Stimulated activated CD8-positive, alpha-beta memory T cell treated with anti-CD3 and anti-CD28 coated beads, Interleukin-15, amount 100 ng/mL, for 1 hour (primary cell): ENCODE data around the gene CHST15.
"Not testable (repeated sequence)": the region's sequence is repeated elsewhere in the genome, so short reads cannot be mapped to it uniquely, and the experiment has no call there.

Experiments
- DNase-seq: peaks from one replicate; pipeline ENCODE4 v3.0.0-alpha.2; 2020; ENCODE audit warnings: low read depth

CHST15 gene

DNA sequence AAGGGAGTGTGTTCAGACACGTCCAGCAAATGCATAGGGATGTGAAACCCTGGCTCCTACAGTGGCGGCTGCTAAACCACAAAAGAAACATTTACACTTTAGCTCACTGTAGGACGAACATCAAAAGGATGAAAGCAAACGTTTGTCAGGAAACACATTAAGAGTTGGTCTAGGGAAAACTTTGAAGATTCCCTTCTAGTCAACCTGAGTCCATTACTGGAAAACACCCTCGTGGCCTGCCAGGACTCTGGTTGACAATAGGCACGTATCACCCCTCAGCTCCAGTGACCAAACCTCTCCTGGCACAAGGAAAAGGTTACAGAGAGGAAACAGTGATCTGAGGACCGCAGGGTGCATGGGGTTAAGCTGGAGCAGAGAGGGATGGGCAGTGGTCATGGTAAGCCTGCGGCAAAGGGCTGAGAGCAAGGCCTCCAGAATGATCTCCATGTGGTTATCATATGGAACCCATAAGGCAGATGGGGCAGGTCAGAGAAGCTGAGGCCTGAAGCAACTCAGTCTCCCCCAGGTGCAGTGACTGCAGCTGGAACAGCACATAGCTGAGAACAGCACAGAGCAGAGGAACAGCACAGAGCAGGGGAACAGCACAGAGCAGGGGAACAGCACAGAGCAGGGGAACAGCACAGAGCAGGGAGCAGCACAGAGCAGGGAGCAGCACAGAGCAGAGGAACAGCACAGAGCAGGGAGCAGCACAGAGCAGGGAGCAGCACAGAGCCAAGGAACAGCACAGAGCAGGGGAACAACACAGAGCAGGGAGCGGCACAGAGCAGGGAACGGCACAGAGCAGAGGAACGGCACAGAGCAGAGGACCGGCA lies 49.9 kb downstream of the CHST15 start:
- DNase-seq: no peak

DNA sequence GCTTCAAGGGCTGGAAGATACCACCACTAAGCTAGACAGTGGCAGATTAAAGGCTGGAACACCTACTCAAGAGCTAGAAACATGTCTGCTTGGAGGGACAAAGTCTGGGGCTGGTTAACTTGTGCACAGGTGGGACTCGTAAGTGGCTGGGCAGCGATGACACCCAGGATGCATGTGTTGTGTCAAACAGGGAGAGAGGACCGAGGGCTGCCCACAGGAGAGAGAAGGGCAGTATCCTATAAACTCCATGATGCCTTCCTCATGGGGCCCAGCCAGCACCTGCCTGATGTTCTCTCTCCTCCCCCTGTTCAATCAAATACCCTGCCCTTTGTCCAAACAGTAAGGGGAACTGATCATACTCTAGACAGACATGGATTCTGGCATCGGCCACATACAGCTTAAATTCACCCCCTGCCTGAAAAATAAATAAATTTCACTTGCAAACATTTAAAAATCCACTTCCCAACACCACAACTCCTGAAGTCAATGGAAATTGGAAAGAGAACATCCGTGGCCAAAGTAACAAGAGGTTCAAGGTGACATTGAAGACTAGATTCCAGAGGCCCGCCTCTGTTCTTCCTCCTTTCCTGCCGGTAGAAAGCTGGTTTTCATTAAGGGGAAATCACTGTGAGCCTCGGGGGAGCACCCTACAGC lies 50.6 kb downstream of the CHST15 start:
- DNase-seq: no peak

DNA sequence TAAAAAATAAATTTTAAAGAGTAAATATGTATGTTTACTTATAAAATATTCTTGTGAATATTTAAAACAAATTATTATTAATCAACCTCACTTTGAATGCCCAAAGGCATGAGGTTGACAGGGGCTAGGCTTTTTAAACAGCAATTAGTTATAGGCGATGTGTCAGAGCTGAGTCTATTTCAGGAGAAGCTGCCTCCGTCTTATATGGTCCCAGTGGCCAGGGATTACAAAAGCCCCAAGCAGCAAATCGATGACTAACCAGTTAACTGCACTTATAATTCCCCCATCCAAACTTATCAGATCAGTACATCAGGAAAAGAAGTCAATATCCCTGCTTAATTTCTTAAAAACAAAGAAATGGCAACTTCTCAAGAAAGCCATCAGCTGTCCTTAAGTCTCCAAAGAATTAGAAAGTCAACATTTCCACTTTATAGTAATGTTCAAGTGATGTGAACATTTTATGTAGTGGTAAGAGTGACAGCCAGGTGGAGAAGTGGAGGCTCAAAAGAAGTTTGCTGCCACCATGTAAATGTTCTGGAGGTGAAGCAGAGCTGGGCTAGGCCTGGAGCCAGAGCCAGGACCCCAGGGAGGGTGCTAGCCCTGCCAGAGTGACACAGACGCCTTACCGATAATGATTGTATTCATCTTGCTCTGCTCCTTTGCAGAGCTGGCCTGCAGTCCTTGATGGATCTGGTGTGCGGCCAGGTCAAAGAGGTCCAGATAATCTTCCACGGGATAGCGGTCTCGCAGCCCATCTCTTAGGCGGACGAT lies 51.5 kb downstream of the CHST15 start:
- DNase-seq: no peak

DNA sequence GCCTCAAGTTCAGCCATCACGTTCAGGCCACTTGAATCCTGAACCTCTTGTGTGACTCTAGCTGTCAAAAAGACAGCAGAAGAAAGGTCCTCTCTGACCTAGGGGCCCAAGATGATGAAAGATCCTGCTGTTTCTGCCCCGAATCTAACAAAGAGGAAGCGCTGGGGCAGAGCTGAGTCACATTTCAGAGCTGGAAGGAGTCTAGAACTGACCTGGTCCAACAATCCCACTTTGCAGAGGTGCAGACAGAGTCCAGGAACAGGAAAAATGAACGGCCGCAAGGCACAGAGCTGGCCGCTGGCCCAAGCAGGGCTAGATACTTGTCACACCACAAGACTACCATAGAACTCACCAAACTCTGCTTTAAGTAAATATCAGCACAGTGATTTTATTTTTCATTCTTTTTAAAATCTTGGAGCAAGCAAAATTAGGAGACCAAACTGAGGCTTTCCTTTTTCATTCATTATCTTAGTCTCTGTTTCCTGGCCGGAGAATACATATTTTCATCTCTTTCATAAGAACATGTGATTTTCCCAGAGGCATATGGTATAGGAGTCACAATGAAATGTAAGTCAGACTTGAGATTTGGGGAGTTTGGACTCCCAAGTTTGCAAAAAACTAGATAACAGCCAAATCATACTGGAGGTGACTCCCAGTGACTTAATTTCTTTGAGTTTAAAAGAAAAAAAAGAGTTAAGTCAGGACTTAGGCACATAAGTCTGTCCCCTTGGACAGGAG lies 52.8 kb downstream of the CHST15 start:
- DNase-seq: no peak

DNA sequence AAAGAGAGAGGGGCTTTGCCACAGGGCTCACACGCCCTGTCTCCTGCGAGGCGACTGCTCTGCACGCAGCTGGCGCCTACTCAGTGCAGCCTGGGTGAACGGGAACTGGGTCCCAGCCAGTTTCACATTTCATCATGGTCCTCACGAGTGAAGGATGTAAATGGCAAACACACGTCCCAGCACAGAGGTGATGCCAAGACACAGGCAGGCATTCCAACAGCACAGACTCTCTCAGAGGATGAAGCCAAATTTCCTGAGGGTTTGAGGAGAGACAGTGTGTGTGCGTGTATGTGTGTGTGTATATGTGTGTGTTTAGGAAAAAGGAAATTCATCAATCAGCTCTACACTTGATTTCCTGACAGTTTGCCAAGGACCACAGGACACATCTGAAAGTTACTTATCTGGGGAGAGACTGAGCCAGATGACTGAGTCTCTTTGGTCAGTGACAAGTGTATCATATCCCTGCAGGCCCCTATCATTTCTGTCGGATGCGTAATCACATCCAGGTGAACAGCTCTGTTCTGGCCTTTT lies 53.9 kb downstream of the CHST15 start:
- no peak for DNase-seq

DNA sequence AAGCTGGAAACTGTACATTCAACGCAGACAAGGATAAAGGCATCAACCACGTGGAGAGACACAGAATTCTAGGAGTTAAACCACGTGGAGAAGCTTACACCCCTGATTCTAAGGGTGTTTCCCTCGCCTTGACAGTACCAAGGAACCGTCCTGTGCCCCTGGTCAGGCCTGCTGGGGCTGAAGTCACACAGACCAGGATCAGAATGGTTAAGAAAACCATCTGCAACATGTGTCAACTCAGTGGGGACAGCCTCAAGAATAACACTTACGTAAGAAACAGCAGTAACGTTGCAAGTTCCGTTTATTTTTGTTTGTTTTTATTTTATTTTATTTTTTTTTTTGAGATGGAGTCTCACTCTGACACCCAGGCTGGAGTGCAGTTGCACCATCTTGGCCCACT lies 55.6 kb downstream of the CHST15 start:
- no peak for DNase-seq

DNA sequence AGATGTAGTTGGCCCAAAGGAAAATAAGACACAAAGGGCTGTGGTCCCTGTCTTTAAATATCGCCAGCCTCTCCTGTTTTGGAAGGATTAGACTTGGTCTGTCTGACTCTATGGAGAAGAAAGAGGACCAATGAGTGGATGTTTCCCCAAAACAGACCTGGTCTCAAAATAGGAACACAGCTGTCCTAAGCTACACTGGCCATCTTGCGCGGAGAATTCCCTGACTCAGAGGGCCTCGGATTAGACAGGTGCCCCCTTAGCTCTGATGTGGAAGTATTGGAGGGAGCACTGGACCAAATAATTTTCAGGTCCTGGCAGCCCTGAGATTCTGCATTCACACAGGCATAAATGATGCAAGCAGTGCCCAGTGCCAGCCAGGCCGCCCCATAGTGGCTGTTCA lies 56.1 kb downstream of the CHST15 start:
- no peak for DNase-seq

DNA sequence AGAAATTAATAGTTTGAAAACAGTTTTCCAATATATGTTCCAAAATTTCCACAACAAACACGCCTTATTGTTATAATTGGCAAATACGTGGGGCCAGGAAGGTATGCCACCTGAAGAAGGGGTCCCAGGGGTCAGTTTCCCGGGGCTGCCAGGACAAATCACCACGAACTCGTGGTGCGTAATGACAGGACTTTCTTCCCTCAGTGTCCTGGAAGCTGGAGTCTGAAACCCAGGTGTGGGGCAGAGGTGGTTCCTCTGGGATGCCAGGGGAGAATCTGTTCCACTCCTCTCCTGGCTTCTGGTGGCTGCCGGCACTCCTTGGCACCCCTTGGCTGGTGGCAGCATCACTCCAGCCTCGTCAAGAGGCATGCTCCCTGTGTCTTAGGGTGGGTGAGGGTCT lies 56.7 kb downstream of the CHST15 start:
- no peak for DNase-seq

DNA sequence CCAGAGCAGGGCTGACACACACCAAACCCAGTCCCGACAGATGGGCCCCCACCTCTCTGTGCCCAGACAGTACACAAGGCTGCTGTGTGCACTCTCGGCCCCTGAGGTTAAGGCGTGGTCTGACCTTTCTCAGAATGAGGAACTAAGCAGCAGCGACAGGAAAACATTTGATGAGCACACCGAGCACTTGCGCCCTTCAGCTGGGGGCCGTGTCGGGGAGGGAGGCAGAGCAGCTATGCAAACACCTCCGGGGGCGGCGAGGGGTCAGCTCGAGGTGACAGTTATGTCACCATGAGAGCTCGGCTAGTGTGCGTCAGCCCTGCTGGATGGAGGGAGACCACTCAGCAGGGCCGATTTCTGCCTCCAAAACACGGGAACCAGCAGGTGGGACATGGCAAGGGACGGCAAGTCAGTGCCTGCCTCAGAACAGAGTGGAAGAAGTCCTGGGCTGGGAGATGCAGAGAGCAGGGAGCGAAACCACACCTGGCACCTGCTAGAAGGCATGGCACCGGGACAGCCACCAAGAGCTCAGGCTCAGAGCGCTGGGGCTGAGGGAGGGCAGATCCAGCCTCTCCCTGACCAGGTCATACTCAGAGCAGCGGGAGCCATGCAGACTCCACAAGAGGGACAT lies 57.4 kb downstream of the CHST15 start:
- DNase-seq: no peak

DNA sequence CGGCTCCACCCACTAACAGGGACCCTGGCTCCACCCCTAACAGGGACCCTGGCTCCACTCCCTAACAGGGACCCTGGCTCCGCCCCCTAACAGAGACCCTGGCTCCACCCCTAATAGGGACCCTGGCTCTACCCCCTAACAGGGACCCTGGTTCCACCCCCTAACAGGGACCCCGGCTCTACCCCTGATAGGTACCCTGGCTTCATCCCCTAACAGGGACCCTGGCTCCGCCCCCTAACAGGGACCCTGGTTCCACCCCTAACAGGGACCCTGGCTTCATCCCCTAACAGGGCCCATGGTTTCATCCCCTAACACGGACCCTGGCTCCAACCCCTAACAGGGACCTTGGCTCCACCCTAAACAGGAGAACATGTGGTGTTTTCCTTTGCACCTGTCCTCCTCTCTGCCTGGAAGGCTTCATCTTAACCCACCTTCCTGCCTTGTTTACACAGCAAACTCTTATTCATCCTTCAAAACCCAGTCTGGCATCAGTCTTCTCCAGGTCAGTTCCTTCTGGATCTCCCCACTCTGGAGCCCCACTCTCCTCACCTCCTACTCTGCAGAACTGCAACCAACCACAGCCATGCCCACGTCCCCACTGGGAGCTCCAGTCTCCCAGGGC lies 58.0 kb downstream of the CHST15 start:
- no peak for DNase-seq

DNA sequence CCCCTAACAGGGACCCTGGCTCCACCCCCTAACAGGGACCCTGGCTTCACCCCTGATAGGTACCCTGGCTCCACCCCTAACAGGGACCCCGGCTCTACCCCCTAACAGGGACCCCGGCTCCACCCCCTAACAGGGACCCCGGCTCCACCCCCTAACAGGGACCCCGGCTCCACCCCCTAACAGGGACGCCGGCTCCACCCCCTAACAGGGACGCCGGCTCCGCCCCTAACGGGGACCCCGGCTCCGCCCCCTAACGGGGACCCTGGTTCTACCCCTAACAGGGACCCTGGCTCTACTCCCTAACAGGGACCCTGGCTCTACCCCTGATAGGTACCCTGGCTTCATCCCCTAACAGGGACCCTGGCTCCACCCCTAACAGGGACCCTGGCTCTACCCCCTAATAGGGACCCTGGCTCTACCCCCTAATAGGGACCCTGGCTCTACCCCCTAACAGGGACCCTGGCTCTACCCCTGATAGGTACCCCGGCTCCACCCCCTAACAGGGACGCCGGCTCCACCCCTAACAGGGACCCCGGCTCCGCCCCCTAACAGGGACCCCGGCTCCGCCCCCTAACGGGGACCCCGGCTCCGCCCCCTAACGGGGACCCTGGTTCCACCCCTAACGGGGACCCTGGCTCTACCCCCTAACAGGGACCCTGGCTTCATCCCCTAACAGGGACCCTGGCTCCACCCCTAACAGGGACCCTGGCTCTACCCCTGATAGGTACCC lies 58.7 kb downstream of the CHST15 start:
- DNase-seq: not testable (repeated sequence)

DNA sequence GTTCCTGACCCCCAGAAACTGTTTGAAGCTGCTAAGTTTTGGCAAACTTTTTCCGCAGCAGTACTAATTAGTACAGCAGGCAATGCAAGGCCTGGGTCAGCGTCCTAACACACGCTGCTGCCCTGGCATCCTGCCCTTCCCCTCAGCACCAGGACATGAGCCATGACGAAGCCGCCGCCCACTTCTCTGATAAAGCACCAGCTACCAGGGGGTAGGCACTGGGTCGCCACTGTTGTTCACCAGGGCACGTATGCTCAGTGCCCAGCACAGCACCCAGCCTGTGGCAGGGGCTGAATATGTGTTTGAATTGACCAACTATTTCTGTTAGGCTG lies 59.5 kb downstream of the CHST15 start:
- DNase-seq: no peak

DNA sequence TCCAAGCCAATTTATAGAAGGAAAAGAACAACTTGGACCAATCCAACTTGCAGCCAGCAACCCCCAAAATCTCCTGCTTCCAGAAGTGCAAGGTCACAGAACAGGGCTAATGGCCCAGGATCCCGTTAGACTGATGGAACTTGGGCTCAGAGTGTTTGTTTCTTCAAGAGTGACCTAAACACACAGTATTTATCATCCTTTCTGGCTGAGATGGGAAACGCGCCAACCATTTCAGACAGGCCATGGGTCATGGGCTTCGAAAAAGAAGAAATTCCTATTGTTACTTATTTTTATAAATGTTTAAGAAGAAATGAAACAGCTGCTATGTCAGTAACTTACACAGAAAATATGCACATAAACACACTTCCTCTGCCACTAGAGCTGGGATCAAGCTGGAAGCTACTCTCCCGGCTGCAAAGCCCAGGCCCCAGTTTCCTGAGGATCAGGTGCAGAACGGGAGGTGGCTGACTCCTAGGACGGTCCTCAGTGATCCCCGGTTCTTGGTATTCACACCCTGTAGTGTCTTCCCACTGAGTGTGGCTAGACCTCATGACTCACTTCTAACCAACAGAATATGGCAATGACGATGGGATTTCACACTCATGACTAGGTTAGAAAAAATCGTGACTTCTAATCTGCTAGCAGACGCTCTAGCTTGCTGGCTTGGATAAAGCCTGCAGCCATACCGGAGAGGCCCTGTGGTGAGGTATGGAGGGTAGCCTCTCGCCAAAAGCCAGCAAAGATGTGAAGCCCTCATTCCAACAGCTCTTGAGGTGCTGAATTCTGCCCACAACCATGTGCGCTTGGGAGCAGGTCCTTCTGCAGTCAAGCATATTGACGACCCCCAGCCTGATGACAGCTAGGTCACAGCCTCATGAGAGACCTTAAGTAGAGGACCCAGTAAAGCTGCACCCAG lies 60.2 kb downstream of the CHST15 start:
- DNase-seq: no peak

DNA sequence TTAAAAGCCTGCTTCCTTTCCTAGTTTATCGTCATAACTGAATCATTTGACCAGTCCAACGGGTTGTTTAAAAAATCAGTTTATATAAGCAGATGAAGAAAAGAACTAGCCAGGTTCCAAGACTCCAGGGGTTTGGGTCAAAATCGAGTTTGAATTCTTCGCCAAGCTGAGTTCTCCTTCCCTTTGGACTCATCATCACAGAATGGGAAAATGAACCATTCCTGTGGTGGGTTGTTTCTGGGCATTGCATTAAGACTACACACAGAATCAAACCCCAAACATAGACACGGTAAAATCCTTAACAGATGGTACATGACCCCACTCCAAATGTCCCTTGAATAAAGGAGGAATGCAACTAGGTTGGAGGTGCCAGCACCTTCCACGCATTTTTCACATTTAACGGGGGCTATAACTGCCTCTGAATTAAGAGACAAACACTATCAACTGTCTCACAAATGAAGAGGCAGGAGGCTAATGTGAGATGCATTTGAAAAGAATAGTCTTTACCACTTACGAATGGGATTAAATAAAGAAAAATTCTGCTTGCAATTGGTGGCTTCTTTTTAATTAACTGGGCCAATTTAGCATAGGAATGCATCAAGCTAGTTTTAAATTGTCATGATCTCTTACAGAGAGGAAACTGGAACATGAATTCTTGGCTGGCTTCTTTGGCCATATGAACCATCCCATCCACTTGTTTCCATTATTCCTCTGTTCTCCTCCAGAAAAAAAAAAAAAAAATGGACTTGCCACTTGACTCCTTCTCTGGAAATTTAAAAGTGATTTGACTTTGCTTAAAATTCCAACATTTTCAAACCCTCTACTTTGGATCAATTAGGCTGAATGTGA lies 61.1 kb downstream of the CHST15 start:
- DNase-seq: no peak

DNA sequence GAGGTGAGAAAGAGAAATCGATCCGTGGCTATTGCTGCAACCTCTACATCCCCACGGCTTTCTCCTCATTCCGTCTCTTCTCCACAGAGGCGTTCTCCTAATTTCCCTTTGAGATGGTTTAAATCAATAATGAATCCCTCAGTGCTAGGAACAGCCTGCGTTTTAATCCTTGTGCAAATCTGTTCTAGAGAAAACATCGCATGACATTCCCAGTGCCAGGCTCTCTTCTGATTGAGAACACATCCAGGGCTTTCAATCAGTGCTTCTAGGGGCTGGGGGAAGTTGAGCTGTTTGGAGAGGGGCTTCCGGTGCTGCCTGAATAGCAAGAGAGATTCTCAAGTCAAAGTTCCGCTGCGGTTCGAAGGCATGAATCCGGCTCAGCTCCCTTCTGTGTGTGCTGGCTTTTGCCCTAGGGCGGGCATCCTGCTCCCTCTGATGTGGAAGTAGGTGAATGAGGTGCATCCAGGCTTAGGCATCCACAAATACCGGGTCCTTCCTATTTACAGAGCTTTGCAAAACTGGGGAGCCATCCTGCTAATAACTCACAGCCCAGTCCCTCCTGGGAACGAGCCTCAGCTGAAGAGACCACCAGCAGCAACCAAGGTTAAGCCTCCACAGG lies 62.8 kb downstream of the CHST15 start:
- DNase-seq: no peak

DNA sequence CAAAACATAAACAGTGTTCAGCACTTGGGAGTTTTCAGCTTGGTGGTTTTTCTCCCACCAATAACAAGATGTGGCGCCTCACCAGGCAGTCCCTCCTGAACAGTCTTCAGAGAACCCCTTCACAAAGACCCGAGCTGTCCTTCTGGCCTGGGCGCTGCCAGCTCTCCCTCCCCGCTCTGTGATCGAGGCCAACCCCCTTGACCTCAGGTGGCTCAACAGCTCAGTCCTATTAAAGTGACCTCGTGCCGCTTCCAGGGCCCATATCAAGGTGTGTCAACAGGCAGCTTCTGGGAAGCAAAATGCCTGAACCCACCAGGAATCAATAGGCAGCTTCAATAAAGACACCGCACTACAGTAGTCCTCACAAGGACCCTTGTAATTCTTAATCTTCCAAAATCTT lies 63.3 kb downstream of the CHST15 start:
- DNase-seq: no peak

DNA sequence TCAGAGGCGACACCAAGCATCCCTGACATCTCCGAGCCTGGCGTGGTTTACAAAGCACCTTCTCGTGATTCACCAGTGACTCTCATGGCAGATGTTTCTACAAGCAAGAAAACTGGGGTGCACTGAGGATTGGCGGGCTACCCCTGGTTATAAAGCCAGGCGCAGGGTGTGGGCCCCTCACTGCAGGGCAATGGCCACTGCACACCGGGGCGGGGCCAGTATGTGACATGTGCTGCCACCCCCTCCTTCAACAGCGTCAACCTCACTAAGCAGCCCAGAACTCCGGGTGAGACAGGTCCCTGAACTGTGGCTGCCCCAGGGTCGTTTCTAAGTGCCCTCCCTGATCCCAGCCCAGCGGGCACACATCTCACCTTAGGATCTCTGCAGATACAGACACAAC lies 63.8 kb downstream of the CHST15 start:
- DNase-seq: no peak
